ENCODE measurements around the gene CDH12. TPM values are rescaled to one million over a fixed set of nuclear protein-coding genes. Genes with fewer than 3 reads are reported as not detected.
"Not testable (repeated sequence)": the region's sequence is repeated elsewhere in the genome, so short reads cannot be mapped to it uniquely, and the experiment has no call there.

Gene CDH12
- total RNA-seq, 1 experiment from 2014 or later = 33.1 TPM

DNA sequence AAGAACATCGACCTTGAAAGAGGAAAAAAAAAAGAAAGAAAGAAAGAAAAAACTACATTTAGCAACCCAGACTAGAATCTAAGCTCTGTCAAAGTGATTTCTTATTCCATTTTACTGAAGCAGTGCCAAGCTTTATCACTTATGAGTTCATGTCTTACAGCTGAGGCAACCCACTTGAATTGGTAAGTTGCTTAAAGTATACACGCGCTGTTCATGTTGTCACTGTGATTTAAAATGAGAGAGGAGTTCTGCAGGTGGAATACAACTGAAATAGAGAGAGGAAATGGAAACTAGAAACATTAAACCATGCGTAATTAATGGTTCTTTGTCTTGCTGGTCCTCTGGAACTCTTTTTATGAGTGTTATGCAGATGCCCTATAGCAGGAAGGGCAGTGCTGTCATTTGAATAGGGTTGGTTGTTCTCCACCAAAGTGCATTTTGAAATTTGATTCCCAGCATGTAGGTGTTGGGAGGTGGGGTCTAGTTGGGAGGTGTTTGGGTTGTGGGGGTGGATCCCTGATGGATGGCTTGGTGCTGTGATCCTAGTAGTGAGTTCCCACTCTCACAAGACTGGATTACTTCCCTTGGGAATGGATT is 665.4 kb downstream of the CDH12 start:
- DNase-seq (ENCODE audit: low read depth, low spot score); in situ Hi-C loops (cut with HindIII; ENCODE audit: low pct_unique_long_range_greater_than_20kb, low sequenced_read_pairs): not testable (repeated sequence)

DNA sequence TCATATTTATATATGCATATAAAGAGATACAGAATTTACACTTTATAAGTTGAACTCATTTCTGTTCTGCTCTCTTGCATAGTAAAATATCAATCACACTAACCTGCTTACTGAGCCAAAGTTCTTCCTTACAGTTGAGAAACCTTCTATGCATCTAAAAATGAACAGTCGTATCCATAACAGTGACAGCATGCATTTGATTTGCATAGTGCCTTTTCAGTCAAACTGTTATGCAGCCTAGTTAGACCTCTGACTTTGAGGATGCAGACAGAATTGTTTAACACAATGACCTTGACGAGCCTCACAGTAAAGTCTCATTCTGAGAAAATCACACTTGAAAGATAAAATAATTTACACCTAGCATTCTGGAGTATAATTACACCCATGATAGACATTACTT is 683.9 kb downstream of the CDH12 start:
- DNase-seq (ENCODE audit: low read depth, low spot score); in situ Hi-C loops (cut with HindIII; ENCODE audit: low pct_unique_long_range_greater_than_20kb, low sequenced_read_pairs): not testable (repeated sequence)

DNA sequence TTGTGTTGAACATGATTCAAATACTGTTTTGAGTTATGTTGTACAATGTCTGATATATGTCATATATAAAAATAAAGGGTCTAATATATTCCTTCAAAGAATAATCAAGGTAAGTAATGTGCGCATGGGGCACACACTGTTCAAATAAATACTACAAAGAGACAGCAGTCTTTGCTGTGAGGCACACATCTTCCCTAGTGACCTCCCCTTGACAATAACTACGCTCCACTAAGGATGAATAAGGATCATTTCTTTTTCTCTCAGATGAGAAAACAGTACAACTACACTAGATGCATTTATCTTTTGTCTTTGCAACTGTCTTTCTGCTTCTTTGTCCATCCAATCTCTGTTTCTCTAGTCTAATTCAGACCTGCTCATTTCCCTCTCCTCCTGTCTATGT is 684.4 kb downstream of the CDH12 start:
- in situ Hi-C loops (cut with HindIII; ENCODE audit: low pct_unique_long_range_greater_than_20kb, low sequenced_read_pairs); DNase-seq (ENCODE audit: low read depth, low spot score): not testable (repeated sequence)

DNA sequence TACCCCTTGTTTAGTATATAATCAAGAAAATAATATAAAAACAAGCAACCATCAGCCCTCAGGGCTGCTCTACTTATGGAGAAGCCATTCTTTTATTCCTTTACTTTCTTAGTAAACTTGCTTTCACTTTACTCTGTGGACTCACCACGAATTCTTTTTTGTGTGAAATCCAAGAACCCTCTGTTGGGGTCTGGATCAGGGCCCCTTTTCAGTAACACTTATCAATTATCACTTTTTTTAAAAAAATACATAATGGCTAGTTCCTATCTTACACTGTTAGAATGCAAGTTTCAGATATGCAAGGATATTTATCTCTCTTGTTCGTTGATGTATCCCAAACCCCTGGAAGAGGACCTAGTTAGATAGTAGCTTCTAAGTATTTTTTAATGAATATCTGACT is 687.2 kb downstream of the CDH12 start:
- in situ Hi-C loops (cut with HindIII; ENCODE audit: low pct_unique_long_range_greater_than_20kb, low sequenced_read_pairs); DNase-seq (ENCODE audit: low read depth, low spot score): not testable (repeated sequence)

DNA sequence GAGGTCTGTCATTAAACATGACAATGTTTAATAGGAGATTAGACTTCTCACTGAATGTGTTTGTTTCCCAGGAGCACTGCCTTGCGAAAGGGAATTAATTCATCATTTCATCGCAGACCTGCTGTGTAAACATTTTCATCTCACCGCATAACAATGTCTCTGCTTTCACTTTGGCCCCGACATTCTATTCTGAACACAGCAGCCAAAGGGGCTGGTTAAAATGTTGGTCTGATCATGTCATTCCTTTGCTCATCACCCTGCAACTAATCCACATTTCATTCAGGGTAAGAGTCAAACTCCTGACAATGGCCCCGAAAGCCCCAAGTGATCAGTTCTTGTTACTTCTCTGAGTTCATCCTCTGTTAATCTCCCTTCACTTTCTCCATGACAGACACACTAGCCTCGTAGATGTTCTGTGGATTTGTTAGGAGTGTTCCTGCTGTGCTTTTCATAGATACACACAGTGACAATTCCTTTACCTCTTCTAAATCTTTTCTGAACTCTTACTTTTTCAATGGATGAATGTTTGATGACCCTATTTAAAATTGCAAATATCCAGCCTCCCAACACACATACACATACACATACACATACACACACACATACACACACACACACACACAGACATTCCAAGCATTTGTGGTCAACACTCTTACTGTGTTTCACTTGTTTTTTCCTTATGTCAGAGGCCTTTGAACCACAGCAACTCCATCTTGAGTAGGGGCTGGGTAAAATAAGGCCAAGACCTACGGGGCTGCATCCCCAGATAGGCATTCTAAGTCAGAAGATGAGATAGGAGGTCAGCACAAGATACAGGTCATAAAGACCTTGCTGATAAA is 688.0 kb downstream of the CDH12 start:
- in situ Hi-C loops (cut with HindIII; ENCODE audit: low pct_unique_long_range_greater_than_20kb, low sequenced_read_pairs); DNase-seq (ENCODE audit: low read depth, low spot score): not testable (repeated sequence)

DNA sequence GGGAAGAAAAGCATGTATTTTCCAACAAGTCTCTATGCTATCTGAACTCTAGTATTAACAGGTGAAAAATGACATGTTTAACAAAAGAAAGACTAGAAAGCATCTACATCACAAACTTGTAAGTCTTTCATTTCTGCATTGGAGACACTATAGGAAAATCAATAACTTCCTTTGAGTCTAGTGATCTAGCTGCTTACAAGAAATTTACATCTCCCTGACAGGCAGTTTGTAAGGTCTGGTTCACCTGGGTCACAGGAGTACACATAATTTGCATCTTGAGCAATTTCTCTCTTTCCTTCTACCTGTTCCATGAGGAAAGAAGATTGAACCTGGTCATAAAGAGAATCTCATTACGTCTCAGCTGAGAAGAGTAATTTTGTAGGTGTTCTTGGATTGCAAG is 696.2 kb downstream of the CDH12 start:
- DNase-seq (ENCODE audit: low read depth, low spot score); in situ Hi-C loops (cut with HindIII; ENCODE audit: low pct_unique_long_range_greater_than_20kb, low sequenced_read_pairs): not testable (repeated sequence)

DNA sequence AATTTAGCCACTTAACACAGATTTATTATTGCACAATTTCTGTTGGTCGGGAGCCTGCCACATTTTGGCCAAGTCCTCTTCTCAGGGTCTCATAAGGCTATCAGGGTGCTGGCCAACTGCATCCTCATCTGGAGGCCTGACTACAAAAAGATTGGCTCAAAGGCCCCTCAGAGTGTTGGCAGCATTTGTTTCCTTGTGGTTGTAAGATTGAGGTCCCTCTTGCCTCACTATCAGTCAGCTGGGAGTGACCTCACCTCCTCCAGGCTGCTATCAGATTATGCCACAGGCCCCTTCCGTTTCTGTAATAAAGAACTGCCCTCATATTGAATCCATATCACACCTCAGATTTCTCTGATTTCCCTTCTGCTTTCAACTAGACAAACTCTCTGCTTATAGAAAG is 698.4 kb downstream of the CDH12 start:
- DNase-seq (ENCODE audit: low read depth, low spot score) = peak; percentile 17
- in situ Hi-C loops (cut with HindIII; ENCODE audit: low pct_unique_long_range_greater_than_20kb, low sequenced_read_pairs) = not testable (repeated sequence)

DNA sequence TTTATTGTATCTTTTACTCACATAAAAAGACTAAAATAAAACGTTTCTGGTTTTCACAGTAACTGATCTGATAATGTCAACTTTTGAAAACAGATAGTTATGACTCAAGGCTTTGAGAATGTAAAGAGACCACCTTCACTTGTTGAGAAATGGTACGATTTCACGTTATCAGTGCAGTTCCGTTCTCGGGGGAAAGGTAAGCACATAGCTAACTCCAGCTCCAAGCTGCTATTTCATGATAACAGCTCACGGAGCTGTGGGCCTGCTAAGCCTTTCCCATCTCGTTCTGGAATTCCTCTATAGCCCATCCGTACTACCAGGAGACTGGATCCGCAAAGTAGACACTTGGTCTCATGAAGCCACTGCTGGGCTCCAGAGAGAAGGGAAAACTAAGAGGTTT is 701.3 kb downstream of the CDH12 start:
- DNase-seq (ENCODE audit: low read depth, low spot score); in situ Hi-C loops (cut with HindIII; ENCODE audit: low pct_unique_long_range_greater_than_20kb, low sequenced_read_pairs): not testable (repeated sequence)

DNA sequence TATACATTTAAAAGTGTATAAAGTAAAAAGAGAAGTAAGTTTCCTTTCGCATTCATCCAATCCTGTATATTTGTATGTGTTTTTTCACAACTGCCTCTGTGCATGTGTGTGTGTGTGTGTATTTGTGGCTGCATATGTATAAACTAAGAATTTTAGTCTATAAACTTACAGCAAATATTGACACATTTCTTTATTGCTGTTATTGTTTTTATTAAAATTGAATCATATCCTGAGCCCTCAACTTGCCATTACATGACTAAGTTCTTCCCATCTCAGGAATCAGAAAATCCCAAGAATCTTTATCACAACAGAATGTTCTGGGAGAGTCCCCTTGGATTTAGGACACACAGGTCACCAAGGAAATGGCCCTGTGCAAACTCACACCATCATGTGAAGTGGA is 712.7 kb downstream of the CDH12 start:
- in situ Hi-C loops (cut with HindIII; ENCODE audit: low pct_unique_long_range_greater_than_20kb, low sequenced_read_pairs); DNase-seq (ENCODE audit: low read depth, low spot score): not testable (repeated sequence)

DNA sequence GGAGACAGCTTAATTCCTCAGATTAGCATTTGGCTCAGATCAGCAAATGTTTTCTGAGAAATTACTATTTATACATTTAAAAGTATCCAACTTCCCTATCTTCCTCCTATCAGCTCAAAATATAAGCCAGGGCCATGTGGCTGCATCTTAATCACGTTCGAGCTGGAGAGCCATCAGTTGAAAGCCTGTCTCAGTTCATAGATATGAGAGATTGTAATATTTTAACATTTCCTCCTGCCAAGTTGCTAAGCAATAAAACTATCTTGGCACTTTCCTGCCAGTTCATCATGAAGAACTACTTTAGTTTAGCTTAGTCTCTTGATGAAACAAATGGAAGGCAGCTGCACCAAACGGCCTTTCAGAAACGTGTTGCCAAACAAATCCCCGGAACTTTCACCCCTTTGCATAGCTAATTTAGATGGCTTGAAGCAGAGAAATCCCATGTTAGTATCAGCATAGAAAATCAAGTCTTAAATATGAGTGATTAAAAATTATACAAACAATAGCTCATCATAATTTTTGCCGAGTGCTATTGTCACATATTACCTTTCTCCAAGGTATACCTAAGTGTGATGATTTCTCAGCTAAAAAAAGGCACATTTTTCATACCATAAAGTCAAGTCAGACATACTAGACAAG is 713.4 kb downstream of the CDH12 start:
- DNase-seq (ENCODE audit: low read depth, low spot score); in situ Hi-C loops (cut with HindIII; ENCODE audit: low pct_unique_long_range_greater_than_20kb, low sequenced_read_pairs): not testable (repeated sequence)

DNA sequence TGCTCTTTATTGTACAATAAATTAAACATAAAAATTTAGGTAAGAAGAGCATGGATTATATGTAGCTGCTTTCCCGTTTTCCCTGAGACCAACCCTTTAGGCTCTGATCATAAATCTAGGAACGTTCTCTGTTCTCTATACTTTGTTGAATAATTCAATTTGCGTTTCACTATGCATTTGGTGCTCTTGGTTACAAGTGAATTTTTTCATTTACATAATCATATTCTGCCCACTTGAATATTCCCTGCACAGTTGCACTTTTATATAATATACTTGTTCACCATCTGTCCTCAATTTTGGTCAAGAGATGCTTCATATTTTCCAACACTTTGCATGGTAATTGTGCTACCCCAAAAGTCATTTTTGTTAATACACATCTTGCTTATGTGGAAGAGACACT is 741.8 kb downstream of the CDH12 start:
- in situ Hi-C loops (cut with HindIII; ENCODE audit: low pct_unique_long_range_greater_than_20kb, low sequenced_read_pairs) = no loop called here
- no peak for DNase-seq (ENCODE audit: low read depth, low spot score)

DNA sequence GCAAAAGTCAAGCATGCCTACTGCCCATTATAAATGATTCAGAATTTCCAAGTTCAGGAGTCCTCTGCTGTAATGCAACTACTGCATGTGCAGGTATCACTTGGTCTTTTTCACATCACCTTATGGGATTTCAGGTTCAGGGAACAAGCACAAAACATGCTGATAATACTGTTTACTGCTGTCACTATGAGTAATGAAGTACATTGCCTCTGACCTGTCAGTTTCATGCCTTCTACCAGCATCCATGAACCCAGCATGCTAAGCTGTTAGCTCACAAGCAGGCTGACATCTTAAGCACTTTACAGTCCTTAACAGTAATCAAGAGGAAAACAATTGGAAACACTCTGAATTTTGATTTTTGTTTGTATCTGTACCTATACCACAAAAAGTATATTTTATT is 743.8 kb downstream of the CDH12 start:
- no peak for DNase-seq (ENCODE audit: low read depth, low spot score)
- in situ Hi-C loops (cut with HindIII; ENCODE audit: low pct_unique_long_range_greater_than_20kb, low sequenced_read_pairs) = no loop called here

DNA sequence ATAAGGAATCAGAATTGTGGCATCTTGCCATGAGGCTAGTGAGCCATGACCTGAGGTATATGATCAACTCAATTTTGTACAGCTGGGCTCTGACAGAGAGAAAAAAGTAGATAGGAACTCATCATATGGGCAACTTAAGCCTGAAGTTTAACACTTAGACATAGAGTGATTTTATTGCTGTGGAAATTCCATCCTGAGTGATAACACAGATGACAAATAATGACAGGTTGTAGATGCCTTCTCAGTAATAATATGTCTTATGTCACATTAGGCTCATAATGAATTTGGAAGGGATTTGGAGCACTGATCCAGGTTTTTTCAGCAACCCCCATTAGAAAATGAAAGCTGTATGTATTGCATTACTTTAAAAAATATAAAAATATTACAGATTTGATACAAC is 744.6 kb downstream of the CDH12 start:
- DNase-seq (ENCODE audit: low read depth, low spot score) = no peak
- in situ Hi-C loops (cut with HindIII; ENCODE audit: low pct_unique_long_range_greater_than_20kb, low sequenced_read_pairs) = no loop called here

DNA sequence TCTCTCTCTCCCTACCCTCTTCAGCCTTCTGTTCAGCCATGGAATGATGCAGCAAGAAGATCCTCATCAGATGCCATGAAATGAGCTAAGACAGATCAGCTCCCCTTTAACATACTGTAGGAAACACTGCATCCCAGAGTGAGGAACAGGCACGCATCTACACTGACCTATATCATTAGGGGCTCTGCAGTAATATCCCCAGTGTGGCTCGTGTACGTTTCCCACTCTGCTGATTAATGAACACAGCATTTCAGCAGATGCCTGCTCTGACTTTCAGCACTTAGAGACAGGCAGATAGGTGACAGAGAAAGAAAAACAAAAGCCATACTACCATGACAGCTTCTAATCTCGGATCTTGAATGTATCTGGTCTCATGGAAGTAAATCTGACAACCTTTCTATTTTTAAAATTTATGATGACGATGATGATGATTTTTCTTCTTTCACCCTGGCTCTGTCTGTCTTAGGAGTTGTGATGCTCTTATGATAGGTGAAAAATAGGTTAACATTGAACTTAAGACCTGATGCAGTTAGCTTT is 750.3 kb downstream of the CDH12 start:
- in situ Hi-C loops (cut with HindIII; ENCODE audit: low pct_unique_long_range_greater_than_20kb, low sequenced_read_pairs) = no loop called here
- no peak for DNase-seq (ENCODE audit: low read depth, low spot score)

DNA sequence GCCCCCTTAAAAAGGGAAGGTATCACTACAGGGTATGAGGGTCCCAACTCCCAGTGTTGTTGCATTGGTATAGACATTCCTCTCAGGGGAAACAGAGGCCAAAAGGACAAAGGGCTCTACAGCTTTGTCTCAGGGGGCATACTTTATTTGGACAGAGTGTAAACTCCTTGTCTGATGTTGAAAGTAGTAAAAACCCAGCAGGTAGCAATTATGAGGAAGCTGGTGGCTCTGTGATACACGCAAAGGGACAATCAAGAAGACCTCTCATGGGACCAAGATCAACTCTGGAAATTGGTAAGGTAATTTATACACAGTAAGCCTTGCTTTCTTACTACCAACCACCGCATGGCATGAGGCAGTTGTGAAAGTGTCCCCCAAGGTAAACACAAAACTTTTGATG is 764.6 kb downstream of the CDH12 start:
- no peak for DNase-seq (ENCODE audit: low read depth, low spot score)
- in situ Hi-C loops (cut with HindIII; ENCODE audit: low pct_unique_long_range_greater_than_20kb, low sequenced_read_pairs) = no loop called here

DNA sequence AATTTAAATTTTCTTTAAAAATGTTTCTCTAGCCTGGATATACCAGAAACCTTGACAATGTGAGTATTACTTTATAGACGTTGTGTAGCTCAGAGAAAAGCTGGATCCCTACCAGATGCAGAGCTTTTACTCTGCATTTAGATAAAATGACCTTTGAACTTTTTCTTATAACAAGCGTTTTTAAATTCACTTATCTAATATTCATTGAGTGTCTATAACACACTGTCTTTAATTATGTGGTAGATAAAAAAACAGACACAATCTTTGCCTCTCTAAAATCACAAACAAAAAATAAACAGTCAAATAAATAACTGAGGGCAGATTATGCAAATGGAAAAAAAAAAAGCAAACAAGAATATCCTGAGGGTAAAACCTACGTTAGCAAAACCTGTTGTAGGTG is 773.6 kb downstream of the CDH12 start:
- in situ Hi-C loops (cut with HindIII; ENCODE audit: low pct_unique_long_range_greater_than_20kb, low sequenced_read_pairs) = no loop called here
- DNase-seq (ENCODE audit: low read depth, low spot score) = no peak

DNA sequence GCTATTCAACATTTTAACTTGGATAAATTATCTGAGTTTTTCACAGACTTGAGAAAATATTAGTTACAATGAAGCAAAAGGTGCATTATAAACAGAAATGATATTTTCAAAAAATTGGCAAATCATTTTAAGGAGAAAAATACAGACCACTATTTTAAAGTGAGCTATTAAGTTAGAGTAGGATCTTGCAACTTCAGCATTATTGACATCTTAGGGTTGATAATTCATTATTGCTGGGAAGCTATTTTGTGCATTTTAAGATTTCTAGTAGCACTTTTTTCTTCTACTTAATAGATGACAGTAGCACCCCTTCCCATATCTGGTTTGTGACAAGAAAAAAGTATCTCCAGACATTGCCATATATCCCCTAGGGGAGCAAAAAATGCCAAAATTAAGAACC is 774.1 kb downstream of the CDH12 start:
- in situ Hi-C loops (cut with HindIII; ENCODE audit: low pct_unique_long_range_greater_than_20kb, low sequenced_read_pairs) = no loop called here
- no peak for DNase-seq (ENCODE audit: low read depth, low spot score)

DNA sequence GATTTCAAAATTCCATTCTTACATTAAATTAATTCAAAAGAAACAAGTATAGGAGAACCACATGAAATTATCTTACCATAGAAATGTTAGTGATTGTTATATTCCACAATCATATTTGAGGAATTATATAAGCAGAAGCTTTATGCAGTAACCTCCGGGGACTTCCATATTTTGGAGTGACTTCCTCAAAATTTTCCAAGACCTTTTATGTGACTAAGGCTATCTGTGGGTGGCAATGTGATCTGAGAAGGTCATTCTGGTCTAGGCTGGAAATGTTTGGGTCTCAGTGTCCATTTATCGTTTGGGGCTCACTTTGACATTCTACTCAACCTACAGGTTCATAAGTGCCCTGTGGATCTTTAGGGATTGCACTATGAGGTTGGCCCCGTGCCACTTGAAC is 776.6 kb downstream of the CDH12 start:
- no peak for DNase-seq (ENCODE audit: low read depth, low spot score)
- in situ Hi-C loops (cut with HindIII; ENCODE audit: low pct_unique_long_range_greater_than_20kb, low sequenced_read_pairs) = no loop called here

Data from SK-MEL-5 (cell line).